Activated CD8-positive, alpha-beta memory T cell treated with anti-CD3 and anti-CD28 coated beads, Interleukin-2, amount 10 ng/mL, durations not matched to agents 7 days and 5 days (primary cell): Measurements from ENCODE around the gene GUK1. TPM values are rescaled to one million over a fixed set of nuclear protein-coding genes. Genes with fewer than 3 reads are reported as not detected.
"Not testable (repeated sequence)": the region's sequence is repeated elsewhere in the genome, so short reads cannot be mapped to it uniquely, and the experiment has no call there.

Experiments
- ATAC-seq: fragments of 150-1000 bp; cut with Tn5 transposase; one replicate; pipeline ENCODE4 v1.10.0; 2021; ENCODE audit warnings: moderate library complexity
- CTCF ChIA-PET: fragments of 350-600 bp; sonication (Branson Sonifier 250); formaldehyde crosslinking; loops from one replicate; lab custom pipeline; 2021; ENCODE audit warnings: antibody characterized with exemption; lab: Charles Lee
- DNase-seq: peaks from one replicate; pipeline ENCODE4 v3.0.0-alpha.2; 2020
- H3K27ac Mint-ChIP-seq: one replicate; pipeline ENCODE4 v1.8.0; 2021; ENCODE audit warnings: mild to moderate bottlenecking, mixed read lengths
- H3K27me3 Mint-ChIP-seq: one replicate; pipeline ENCODE4 v1.8.0; 2021; ENCODE audit warnings: mixed read lengths
- H3K36me3 Mint-ChIP-seq: one replicate; pipeline ENCODE4 v1.8.0; 2021; ENCODE audit warnings: mild to moderate bottlenecking, mixed read lengths
- H3K4me1 Mint-ChIP-seq: one replicate; pipeline ENCODE4 v1.8.0; 2021; ENCODE audit warnings: mixed read lengths
- H3K4me3 Mint-ChIP-seq: one replicate; pipeline ENCODE4 v1.8.0; 2021; ENCODE audit warnings: mild to moderate bottlenecking, moderate library complexity, mixed read lengths
- H3K9me3 Mint-ChIP-seq: one replicate; pipeline ENCODE4 v1.8.0; 2022; ENCODE audit warnings: low read depth, mixed read lengths
- total RNA-seq, 2 experiments: library from RNA; stranded (reverse); gene quantifications; one replicate each; pipeline ENCODE4 v1.2.3, GENCODE V29; 2021

GUK1 gene
- total RNA-seq, 2 experiments from 2014 or later = 262 to 325 TPM

DNA sequence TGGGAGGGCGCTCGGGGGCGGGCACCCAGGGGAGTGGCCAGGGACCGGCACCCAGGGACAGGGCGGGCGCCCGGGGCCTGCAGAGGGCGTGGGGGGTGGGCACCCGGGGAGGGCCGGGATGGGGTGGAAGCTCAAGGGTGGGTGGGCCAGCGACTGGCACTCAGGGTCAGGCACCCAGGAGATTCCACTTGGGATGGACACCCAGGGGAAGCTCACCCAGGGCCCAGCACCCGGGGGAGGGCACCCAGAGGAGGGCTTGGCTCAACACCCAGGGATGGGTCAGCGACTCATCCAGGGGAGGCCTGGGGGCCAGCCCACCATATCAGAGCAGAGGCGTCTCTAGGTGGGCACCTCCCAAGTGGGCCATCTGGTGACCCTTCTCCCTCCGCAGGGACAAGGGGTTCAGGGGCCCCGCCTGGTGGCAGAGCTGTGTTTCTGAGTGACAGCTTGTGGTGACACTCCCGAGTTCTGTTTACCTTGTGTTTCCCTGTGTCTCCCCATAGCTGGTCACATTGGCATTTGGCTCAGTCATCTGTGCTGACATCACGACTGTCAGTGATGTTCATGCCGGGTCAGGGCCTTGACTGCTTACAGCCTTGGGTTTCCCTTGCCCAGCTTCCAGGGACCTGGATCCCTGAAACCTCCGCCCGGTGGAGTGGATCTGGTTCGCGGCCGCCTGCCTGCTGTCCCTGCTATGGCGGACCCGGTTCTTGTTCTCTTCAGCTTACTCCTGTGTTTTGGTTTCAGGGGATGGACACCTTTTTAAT, 26.3 kb downstream of the GUK1 start:
- DNase-seq (peak; percentile 80), ATAC-seq (peak; percentile 3)
- Mint-ChIP-seq H3K9me3 (no peaks in the 10 kb centered on the region), H3K4me3 (peak overlapping the region; percentile 61), H3K36me3 (no peaks in the 10 kb centered on the region), H3K27me3 (no peaks in the 10 kb centered on the region), H3K4me1 (peaks cover 36% of the 10 kb centered on the region), H3K27ac (peak overlapping the region; percentile 80)
- CTCF ChIA-PET = interaction anchor here (0.7 to 5.2 kb wide), 28 partner anchors 8 to 603 kb away, joined by 3 to 62 read pairs (median 4); partner anchors contain the start of genes GUK1 and ZNF678

DNA sequence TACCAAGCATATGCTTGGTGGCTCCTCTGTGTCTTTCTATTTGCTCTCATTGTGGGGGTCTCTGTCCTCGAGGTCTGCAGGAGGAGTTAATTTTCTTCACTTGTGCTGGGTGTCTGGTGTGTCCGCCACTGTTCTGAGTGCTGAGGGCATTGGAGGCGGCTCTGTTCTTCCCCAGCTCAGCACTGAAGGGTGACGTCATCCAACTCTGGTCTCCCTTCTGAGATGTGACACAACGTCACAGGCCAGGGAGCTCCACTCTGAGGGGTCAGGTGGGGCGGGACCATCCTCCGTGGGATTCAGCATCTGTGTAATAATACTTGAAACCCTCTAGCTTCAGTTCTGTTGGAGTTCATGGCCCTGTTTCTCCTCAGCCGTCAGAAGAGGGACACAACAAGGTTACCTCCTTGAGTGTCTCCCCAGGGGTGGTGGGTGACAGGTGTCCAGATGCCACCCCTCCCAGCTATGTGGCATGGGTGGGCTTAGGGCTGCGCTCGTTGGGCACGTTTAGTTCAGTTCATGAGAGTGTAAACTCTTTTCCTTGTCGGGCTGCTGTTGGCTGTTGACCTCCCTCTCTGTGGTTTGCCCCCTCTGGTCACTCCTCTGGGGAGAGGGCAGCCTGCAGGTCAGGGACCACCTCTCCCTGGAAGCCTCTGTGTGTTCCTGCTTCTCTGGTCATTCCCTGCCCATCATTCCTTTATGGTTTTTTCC, 28.6 kb downstream of the GUK1 start:
- H3K27me3 Mint-ChIP-seq = no peaks in the 10 kb centered on the region
- H3K27ac Mint-ChIP-seq = no peak overlapping the region
- no peaks in the 10 kb centered on the region for H3K36me3 Mint-ChIP-seq
- DNase-seq = no peak
- no peak for ATAC-seq
- peaks cover 32% of the 10 kb centered on the region for H3K4me1 Mint-ChIP-seq
- no peaks in the 10 kb centered on the region for H3K9me3 Mint-ChIP-seq
- no peak overlapping the region for H3K4me3 Mint-ChIP-seq
- CTCF ChIA-PET = interaction anchor here (1.6 to 5.2 kb wide), 3 partner anchors 12 to 38 kb away, joined by 9 to 62 read pairs (median 57); partner anchors contain the start of gene GUK1

DNA sequence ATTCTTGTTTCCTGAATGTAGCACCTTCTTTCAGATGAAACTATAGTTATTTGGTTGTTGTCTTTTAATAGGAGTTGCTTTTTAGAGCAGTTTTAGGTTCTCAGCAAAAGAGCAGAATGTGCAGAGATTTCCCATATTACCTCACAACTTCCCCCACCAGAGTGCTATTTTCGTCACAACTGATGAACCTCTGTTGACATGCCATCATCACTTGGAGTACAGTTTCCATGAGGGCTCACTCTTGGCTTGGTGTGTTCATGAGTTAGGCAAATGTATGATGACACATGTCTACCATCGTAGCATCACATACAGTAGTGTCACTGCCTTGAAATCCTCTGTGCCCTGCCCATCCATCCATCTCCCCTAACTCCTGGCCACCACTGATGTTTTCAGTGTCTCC, 29.3 kb downstream of the GUK1 start:
- CTCF ChIA-PET = interaction anchor here (1.2 kb wide), 1 partner anchor 38 kb away, joined by 3 read pairs; no protein-coding TSS in a partner anchor
- Mint-ChIP-seq H3K4me1 (peaks cover 29% of the 10 kb centered on the region), H3K4me3 (no peak overlapping the region), H3K27ac (no peak overlapping the region), H3K9me3 (no peaks in the 10 kb centered on the region), H3K36me3 (no peaks in the 10 kb centered on the region), H3K27me3 (no peaks in the 10 kb centered on the region)
- ATAC-seq (no peak), DNase-seq (no peak)

DNA sequence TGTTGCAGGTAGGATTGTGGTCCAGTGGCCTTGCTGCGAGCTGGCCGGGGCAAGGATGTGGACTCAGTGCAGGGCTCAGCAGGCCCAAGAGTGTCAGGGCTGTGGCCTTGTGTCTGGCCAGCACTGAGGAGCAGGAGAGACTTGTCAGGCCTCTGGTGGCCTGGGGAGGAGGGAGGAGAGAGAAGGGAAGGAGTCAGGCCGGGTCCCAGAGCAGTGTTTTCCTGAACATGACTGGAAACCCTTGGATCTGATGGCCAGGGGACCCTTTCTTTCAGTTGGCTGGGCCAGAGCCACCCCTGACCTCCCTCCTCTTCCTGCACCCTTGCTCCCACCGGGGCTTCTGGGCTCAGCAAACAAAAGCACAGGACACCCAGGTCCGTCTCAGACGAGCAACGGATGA, 30.6 kb downstream of the GUK1 start:
- Mint-ChIP-seq H3K4me3 (no peak overlapping the region), H3K27me3 (no peaks in the 10 kb centered on the region), H3K9me3 (no peaks in the 10 kb centered on the region), H3K36me3 (no peaks in the 10 kb centered on the region), H3K4me1 (peaks cover 19% of the 10 kb centered on the region), H3K27ac (no peak overlapping the region)
- ATAC-seq = no peak
- CTCF ChIA-PET = interaction anchor here (0.7 to 1.2 kb wide), 2 partner anchors 39 to 40 kb away, joined by 3 read pairs; no protein-coding TSS in a partner anchor
- no peak for DNase-seq

DNA sequence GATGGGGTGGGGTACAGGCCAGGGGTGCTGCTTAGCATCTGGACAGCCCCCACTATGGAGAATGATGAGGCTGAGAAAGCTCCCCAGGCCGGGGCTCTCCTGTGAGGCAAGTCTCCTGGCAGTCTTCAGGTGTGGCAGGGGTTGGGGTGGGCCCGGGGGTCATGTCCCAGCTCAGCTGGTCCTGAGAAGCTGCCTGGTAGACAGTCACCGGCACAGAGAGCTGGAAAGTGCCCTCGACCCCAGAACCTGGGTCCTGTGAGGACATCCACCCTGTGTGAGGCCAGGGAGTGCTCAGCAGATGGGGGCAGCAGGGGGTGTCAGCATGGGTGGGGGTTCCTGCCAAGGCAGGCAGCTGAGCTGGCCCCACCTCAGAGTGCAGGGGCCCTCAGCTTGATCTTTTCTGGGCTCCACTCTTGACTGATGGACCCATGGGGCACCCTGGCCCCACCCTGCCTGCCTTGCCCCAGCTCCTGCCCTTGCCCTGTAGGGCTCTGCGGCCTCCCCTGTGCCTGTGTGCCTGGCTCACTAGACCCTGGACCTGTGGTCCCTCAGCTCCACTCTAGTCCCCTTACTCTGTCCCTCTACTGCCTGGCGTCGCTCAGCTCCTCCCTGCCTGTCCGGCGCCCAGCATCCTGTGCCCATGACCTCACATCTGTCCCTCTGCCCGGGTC, 31.3 kb downstream of the GUK1 start:
- Mint-ChIP-seq H3K36me3 (no peaks in the 10 kb centered on the region), H3K9me3 (no peaks in the 10 kb centered on the region), H3K27me3 (no peaks in the 10 kb centered on the region), H3K4me3 (no peak overlapping the region), H3K27ac (no peak overlapping the region), H3K4me1 (peaks cover 19% of the 10 kb centered on the region)
- ATAC-seq (no peak), DNase-seq (no peak)
- CTCF ChIA-PET = no interaction called here

DNA sequence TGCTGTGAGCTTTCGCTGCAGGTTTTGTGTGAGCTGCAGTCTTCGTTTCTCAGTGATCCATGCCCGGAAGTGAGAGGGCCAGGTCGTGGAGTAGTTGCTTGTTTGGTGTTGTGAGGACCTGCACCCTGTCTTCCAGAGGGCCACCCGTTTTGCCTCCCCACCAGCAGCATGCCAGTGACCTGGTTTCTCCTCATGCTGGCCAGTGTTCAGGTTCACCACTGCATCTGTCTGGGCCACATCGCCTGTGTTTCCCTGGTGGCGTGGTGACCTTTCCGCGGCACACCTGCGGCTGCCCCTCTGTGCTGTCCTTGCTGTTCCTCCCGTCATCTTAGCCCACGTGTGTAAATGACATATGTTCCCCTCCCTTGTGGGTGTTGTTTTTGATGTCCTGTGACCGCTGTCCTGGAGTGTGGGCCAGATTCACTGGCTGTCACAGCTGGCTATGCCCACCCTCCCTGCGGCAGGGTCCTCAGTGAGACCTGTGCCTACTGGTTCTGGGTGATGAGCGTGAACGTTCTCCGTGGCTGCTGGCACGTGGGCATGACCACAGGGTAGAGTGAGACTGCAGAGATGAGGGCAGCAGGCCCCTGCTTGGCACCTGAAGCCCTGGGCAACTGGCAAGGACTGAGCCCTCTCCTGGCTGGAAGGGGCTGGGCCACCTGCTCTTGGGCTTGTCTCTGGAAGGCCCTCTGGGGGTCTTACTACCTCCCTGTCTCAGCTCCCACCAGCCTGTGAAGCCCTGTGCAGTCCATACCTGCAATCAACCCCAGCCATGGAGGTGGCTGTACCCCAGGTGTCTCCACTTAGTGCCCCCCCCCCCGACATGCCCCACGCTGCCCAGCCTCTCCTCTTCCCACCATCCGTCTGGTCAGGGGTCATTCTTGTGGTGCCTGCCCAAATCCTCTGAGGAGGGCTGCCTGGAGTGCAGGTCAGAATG, 32.8 kb downstream of the GUK1 start:
- no peak for DNase-seq
- no peaks in the 10 kb centered on the region for H3K9me3 Mint-ChIP-seq
- H3K4me3 Mint-ChIP-seq = no peak overlapping the region
- no peak overlapping the region for H3K27ac Mint-ChIP-seq
- no peaks in the 10 kb centered on the region for H3K27me3 Mint-ChIP-seq
- no peaks in the 10 kb centered on the region for H3K36me3 Mint-ChIP-seq
- H3K4me1 Mint-ChIP-seq = peaks cover 9% of the 10 kb centered on the region
- ATAC-seq = no peak
- CTCF ChIA-PET = no interaction called here

DNA sequence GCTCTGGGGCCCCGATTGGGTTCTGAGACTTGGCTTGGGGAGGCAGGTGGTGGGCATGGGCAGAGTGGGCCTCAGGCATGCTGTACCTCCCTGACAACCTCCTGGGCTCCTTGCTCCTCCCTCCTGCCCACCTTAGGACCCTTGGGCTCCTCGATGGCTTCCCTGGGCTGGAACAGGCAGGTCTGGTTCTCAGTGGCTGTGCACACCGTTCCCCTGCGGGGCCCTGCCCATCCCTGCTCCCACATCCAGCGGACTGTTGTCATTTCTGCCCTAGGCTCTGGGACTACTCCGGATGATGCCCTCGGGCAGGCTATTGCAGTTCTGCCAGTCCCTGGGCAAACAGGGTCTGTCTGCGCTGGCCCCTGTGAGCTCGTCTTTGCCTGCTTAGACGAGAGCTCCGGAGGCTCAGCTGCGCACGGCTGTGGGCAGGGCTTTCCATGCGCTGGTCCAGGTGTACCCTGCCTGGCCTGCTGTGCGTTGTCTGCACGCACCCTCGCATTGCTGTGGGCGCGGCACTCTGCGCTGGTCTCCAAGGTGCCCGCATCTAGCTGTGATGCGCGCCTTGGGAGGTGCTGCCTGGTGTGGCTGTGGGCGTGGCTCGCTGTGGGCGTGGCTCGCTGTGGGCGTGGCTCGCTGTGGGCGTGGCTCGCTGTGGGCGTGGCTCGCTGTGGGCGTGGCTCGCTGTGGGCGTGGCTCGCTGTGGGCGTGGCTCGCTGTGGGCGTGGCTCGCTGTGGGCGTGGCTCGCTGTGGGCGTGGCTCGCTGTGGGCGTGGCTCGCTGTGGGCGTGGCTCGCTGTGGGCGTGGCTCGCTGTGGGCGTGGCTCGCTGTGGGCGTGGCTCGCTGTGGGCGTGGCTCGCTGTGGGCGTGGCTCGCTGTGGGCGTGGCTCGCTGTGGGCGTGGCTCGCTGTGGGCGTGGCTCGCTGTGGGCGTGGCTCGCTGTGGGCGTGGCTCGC, 33.7 kb downstream of the GUK1 start:
- DNase-seq, H3K4me3 Mint-ChIP-seq, H3K9me3 Mint-ChIP-seq, H3K4me1 Mint-ChIP-seq, H3K36me3 Mint-ChIP-seq, H3K27ac Mint-ChIP-seq, H3K27me3 Mint-ChIP-seq, ATAC-seq: not testable (repeated sequence)
- CTCF ChIA-PET = interaction anchor here (1.6 kb wide), 1 partner anchor 8 kb away, joined by 9 read pairs; the partner anchor contains the start of gene IBA57

DNA sequence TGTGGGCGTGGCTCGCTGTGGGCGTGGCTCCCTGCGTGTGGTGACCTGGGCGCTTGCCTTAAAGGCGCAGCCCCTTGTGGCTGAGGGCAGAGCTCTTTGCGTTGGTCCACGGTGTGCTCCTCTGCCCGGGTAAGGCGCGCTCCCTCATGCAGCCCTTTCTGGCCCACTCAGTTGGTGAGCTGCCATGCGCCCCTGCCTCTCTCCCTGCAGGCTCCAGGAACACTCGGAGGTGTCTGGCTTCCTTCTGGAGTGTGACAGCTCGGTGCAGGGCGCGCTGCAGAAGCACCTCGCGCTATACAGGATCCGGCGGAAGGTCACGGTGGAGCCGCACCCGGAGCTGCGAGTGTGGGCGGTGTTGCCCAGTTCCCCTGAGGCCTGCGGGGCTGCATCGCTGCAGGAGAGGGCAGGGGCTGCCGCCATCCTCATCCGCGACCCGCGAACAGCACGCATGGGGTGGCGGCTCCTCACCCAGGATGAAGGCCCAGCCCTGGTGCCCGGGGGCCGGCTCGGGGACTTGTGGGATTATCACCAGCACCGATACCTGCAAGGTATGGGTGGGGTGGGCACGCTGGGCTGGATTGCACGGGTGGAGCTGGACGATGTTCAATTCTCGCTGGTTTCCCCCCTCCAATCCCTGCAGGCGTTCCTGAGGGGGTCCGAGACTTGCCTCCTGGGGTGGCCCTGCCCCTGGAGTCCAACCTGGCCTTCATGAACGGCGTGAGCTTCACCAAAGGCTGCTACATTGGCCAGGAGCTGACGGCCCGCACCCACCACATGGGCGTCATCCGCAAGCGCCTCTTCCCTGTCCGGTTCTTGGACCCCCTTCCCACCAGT, 34.6 kb downstream of the GUK1 start:
- H3K27ac Mint-ChIP-seq = no peak overlapping the region
- ATAC-seq (no peak), DNase-seq (no peak)
- peaks cover 8% of the 10 kb centered on the region for H3K4me1 Mint-ChIP-seq
- H3K36me3 Mint-ChIP-seq = no peaks in the 10 kb centered on the region
- no peaks in the 10 kb centered on the region for H3K27me3 Mint-ChIP-seq
- CTCF ChIA-PET = interaction anchor here (1.6 kb wide), 1 partner anchor 9 kb away, joined by 9 read pairs; the partner anchor contains the start of gene IBA57
- no peaks in the 10 kb centered on the region for H3K9me3 Mint-ChIP-seq
- no peak overlapping the region for H3K4me3 Mint-ChIP-seq

DNA sequence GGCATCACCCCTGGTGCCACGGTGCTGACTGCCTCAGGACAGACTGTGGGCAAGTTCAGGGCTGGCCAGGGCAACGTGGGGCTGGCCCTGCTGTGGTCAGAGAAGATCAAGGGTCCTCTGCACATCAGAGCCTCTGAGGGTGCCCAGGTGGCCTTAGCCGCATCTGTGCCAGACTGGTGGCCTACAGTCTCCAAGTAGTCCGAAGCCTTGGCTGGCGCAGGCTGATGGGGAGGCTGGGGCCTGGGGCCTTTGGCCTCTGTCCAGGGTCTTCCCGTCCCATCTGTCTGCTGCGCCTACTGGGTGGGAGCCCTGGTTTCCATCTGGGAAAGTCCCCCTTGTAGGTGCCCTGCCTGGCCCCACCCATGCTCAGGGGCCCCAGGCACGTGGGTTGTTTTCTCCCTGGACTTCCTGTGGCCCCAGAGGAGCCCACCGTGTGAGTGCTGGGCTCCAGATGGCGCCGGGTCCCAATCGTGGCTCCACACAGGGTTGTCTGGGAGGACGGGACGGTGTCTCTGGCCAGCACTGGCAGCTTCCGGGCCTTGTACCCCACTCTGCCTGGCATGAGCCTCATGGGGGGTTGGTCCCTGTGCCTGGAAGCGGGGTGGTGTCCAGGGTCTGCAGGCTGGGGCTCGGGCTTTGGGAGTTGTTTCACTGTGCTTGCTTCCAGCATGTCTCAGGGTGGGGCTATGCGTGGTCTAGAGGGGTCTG, 35.4 kb downstream of the GUK1 start:
- no peaks in the 10 kb centered on the region for H3K36me3 Mint-ChIP-seq
- DNase-seq (no peak), ATAC-seq (no peak)
- CTCF ChIA-PET = interaction anchor here (1.3 to 1.6 kb wide), 2 partner anchors 9 to 10 kb away, joined by 4 to 9 read pairs; partner anchors contain the start of gene IBA57
- no peak overlapping the region for H3K27ac Mint-ChIP-seq
- no peaks in the 10 kb centered on the region for H3K9me3 Mint-ChIP-seq
- no peaks in the 10 kb centered on the region for H3K27me3 Mint-ChIP-seq
- H3K4me1 Mint-ChIP-seq = peaks cover 8% of the 10 kb centered on the region
- H3K4me3 Mint-ChIP-seq = no peak overlapping the region

DNA sequence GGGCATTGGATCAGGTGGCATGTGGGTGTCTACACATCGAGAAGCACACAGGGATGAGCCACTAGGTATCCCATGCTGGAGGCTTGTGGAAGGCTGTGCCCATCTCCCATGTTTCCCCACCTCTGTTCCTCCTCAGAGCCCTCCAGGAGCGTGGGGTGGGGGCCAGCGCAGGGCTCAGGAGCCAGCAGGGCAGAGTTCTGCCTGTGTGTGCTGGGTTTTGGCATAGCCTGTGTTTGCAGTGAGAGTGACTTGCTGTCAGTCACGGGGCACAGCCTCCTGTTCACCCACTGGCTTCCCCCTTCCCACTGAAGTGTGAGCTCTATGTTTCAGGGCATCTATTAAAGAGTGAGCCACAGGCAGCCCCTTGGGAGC, 35.9 kb downstream of the GUK1 start:
- no peaks in the 10 kb centered on the region for H3K36me3 Mint-ChIP-seq
- H3K27me3 Mint-ChIP-seq = no peaks in the 10 kb centered on the region
- H3K9me3 Mint-ChIP-seq = no peaks in the 10 kb centered on the region
- H3K27ac Mint-ChIP-seq = no peak overlapping the region
- no peak overlapping the region for H3K4me3 Mint-ChIP-seq
- CTCF ChIA-PET = interaction anchor here (1.3 kb wide), 1 partner anchor 9 kb away, joined by 4 read pairs; no protein-coding TSS in a partner anchor
- ATAC-seq (no peak), DNase-seq (no peak)
- H3K4me1 Mint-ChIP-seq = peaks cover 8% of the 10 kb centered on the region
